A549 (cell line): ENCODE data around the gene TNFAIP8L1.

Source experiments
- BHLHE40 ChIP-seq: IDR thresholded peaks from 2 replicates; pipeline ENCODE4 v1.6.1; 2012; ENCODE audit warnings: low read depth, low read length, inconsistent platforms
- EHMT2 ChIP-seq: fragments of 200-600 bp; sonication (generic); IDR thresholded peaks from 2 replicates; pipeline ENCODE4 v1.6.1; 2016; ENCODE audit warnings: antibody characterized with exemption, low read depth, mild to moderate bottlenecking, moderate library complexity
- EP300 ChIP-seq, 2 experiments: fragments of >200 bp; sonication (Bioruptor Twin); formaldehyde crosslinking; IDR thresholded peaks; 2 replicates in 1 of 2; 3 replicates in 1 of 2; pipeline ENCODE4 v1.6.1; 2016 to 2017
- HDAC2 ChIP-seq: fragments of 200-600 bp; sonication (generic); IDR thresholded peaks from 2 replicates; pipeline ENCODE4 v1.6.1; 2016
- KDM5A ChIP-seq: fragments of 200-600 bp; sonication (generic); IDR thresholded peaks from 2 replicates; pipeline ENCODE4 v1.6.1; 2016; ENCODE audit warnings: antibody characterized with exemption, mild to moderate bottlenecking
- NPAS2 ChIP-seq: fragments of 250-450 bp; sonication (Bioruptor Pico); IDR thresholded peaks from 2 replicates; pipeline ENCODE4 v1.8.0; 2022; ENCODE audit warnings: mild to moderate bottlenecking, moderate library complexity, borderline replicate concordance
- POLR2AphosphoS2 ChIP-seq: conservative IDR thresholded peaks from 2 replicates; pipeline ENCODE4 v1.6.1; 2012; ENCODE audit warnings: low read length, improper control_type of control experiment, inconsistent platforms
- RAD21 ChIP-seq, 2 experiments: fragments of >200 bp in 1 of 2; sonication (Bioruptor Twin) in 1 of 2; formaldehyde crosslinking in 1 of 2; IDR thresholded peaks in 1 of 2; conservative IDR thresholded peaks in 1 of 2; 2 replicates in 1 of 2; 3 replicates in 1 of 2; pipeline ENCODE4 v1.6.1; 2012 to 2018; ENCODE audit warnings: inconsistent platforms in 1 of 2
- RCOR1 ChIP-seq: fragments of 150-350 bp; IDR thresholded peaks from 2 replicates; pipeline ENCODE4 v1.6.1; 2014; ENCODE audit warnings: antibody characterized with exemption, low read length, low read depth
- RFX5 ChIP-seq: fragments of 450-650 bp; IDR thresholded peaks from 2 replicates; pipeline ENCODE4 v1.7.1; 2014; ENCODE audit warnings: antibody characterized with exemption, mild to moderate bottlenecking, moderate library complexity
- TF ChIP-seq, protein P1 (sequence below): fragments of >200 bp; sonication (Bioruptor Twin); formaldehyde crosslinking; IDR thresholded peaks from 3 replicates; pipeline ENCODE4 v1.5.1; 2016

DNA sequence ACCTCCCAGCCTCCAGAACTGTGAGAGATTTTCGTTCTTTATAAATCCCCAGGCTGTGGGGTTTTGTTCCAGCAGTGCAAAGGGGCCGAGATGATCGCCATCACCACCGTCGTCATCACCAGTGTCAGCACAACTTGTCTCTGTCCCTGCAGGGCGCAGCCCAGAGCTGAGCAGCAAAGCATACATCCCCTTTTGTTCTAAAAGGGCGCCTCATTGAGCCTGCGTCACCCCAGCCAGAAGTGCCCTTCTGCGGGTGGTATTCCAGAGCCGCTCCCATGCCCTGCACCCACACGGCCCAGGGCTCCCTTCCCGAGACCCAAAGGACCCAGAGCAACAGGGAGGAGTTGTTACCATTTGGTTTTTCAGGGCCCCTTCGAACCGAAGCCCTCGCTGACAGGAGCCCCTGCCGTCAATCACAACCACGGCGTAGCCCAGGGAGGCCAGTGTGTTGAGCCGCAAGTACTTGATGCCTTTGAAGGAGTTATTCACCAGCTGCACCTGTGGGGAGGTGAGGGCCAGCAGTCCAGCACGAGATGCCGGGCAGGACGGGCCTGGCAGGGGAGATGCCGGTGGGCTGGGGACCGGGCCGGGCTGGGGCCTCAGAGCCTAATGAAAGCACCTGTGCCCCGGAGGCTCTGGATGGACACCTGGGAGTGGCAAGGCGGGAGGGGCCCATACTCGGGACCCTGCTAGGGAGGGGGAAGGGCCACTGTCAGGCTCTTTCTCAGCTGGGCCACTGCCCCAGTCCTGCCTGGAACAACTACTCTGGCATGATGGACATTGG is 45.2 kb downstream of the TNFAIP8L1 start:
- TF ChIP-seq EHMT2, result no peak
- TF ChIP-seq, protein P1, sequence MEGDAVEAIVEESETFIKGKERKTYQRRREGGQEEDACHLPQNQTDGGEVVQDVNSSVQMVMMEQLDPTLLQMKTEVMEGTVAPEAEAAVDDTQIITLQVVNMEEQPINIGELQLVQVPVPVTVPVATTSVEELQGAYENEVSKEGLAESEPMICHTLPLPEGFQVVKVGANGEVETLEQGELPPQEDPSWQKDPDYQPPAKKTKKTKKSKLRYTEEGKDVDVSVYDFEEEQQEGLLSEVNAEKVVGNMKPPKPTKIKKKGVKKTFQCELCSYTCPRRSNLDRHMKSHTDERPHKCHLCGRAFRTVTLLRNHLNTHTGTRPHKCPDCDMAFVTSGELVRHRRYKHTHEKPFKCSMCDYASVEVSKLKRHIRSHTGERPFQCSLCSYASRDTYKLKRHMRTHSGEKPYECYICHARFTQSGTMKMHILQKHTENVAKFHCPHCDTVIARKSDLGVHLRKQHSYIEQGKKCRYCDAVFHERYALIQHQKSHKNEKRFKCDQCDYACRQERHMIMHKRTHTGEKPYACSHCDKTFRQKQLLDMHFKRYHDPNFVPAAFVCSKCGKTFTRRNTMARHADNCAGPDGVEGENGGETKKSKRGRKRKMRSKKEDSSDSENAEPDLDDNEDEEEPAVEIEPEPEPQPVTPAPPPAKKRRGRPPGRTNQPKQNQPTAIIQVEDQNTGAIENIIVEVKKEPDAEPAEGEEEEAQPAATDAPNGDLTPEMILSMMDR, result no peak
- no peak for TF ChIP-seq RCOR1
- no peak for TF ChIP-seq EP300 (IDR thresholded peaks at IDR 0.05)
- no peak for TF ChIP-seq BHLHE40
- TF ChIP-seq HDAC2, result no peak
- no peak for TF ChIP-seq RAD21 (conservative IDR thresholded peaks at IDR 0.05 in 1 of 2, IDR thresholded peaks at IDR 0.05 in 1 of 2)
- no peak for TF ChIP-seq NPAS2
- TF ChIP-seq KDM5A, result no peak
- TF ChIP-seq POLR2AphosphoS2, result no peak
- TF ChIP-seq RFX5, result no peak
